HG03442 (cell line): ENCODE data around the gene DIP2C.
"Not testable (repeated sequence)": the region's sequence is repeated elsewhere in the genome, so short reads cannot be mapped to it uniquely, and the experiment has no call there.

Source experiments
- ATAC-seq: cut with Tn5 transposase; IDR thresholded peaks from one replicate; pipeline ENCODE4 v1.9.1; 2021; ENCODE audit warnings: mild to moderate bottlenecking, moderate library complexity; ENCODE audit not compliant: unreplicated experiment

The DIP2C gene

DNA sequence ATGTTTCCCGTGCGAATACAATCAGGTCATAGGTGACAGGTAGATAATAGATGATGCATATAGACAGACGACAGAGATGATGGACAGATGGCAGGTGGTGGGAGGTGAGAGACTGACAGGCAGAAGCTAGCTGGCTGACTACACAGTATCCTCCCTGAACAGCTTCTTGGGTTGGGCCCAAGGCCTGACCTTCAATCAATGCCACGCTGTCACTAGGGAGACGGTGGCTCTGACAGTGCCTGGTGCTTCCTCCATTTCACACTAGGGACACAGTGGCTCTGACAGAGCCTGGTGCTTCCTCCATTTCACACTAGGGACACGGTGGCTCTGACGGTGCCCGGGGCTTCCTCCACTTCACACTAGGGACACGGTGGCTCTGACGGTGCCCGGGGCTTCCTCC, 200.1 kb downstream of the DIP2C start:
- ATAC-seq, result no peak

- ATAC-seq, result no peak
These were observed 200.6 kb downstream of the DIP2C start for GRCh38 chr10:488933-489215.

DNA sequence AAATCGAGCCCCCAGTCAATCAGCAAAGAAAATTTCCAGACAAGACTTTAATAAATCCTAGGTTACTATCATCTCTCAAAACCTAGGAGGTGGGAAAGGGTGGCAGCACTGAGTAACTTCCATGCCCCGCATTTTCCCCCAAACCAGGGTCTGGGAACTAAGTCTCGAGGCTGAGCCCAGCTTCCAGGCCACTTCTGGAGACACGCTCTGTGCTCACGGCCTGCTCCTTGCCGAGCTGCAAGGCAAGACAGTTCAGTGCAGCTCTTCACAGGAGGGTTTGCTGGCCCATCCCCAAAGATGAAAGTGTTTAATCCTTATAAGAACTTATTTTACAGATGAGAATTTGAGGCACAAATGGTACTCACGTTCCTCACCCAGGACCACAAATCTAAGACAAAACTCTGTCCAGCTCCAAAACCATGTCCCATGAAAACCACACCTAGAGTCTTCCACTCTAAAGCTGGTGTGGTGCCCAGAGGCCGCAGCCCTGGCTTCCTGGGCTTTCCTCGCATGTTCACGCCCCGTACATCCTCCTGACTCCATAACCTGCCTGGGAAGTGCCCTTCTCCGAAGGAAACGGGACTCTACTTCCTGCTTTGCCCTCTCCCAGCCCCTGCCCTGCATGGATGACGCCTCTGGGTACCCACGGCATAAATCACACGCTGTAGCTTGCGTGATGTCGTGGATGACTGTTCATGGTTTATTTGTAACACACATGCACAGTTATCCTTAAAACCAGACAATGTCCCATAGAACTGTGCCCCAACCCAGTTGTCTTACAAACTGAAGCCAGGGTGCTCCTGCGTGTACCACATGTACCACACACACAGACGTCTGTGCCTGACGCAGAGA, 201.2 kb downstream of the DIP2C start:
- ATAC-seq, result no peak

GRCh38 chr10:486666-487322, 202.7 kb downstream of the DIP2C start:
- ATAC-seq, result no peak

DNA sequence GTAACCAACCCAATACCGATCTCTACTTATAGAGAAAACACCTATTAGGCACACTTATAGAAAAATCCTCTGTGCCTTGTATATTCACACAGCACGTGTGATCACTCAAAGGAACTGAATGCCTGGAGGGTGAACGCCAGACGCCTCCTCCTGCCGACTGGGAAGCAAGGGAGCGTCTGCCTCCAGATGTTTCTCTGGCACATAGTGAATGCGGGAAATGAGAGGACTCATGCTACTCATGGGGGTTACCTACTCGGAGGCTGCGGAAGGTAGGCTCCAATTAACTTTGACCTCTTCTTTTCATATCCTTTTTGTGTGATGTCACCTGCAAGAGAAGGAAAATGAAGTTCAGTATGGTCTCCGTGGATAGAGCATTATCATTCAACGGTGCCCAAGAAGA, 203.3 kb downstream of the DIP2C start:
- no peak for ATAC-seq

DNA sequence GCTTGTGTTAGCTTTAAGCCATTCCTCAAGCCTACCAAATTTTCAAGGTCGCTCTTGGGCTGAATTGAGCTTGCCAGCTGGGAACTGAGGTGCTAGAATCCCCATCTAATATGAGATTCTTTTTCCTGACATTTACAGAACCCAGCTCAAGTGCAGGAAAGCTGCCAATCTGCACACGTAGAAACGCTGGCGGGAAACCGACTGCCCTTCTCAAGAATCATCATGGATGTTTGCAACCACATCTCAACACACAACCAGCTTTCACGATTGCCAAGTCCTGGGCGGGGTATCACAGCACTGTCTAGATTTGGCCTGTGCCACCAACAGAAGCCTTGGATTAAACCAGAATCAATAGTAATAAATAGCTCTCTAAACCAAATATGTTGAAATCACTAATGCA, 203.7 kb downstream of the DIP2C start:
- ATAC-seq, result no peak

DNA sequence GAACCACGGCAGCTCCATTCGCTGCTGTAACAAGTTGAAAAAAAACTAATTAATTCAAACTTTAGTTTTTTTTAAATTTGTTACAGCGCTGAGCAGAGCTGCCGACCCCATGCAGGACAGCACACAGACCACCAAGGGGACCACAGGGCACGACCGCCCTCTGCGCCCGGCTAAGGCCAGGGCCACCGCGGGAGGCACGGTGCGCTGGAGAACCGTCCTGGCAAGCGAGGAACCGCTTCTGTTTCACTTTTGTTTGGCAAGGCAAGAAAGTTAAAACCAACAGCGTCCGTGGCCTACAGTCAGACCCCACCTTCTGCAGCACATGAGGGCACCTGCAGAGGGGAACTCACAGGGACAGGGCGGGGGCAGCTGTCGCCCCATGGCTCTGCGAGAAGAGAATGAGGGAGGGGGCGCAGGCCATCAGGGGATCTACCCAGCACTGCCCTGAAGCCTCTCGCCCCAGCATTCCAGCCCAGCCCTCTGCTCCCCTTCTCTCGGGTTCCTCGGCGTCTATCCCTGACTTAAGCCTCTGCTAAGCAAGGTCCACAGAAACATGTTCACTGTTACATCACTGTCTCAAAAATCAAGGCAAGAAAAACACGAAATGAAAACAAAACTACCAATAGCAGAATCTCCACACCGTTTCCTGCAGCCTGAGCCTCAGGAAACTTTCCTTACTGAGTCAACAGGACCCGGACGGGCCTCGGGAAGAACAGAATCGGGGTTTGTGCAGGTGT, 204.4 kb downstream of the DIP2C start:
- ATAC-seq, result no peak

GRCh38 chr10:484441-484924, 205.0 kb downstream of the DIP2C start:
- no peak for ATAC-seq

GRCh38 chr10:483261-483660, 206.2 kb downstream of the DIP2C start:
- ATAC-seq, result no peak

DNA sequence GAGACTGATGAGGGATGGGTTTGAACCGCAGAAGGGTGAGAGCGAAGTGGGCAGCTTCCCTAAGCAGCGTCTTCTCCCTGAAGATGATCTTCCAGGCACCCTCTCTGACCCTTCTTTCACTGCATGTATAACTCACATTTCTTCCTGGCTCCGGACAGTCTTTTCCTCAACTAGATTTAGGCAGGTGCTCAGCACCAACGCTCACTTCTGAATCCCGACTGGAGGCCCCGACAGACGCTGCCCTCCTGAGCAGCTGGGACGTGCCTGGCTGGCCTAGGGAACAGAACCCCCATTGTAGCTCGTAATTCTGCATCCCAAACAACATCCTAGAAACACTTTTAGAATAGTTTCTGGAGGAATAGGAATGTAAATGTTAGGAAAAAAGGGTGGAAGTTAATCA, 206.6 kb downstream of the DIP2C start:
- no peak for ATAC-seq

GRCh38 chr10:482051-482501, 207.4 kb downstream of the DIP2C start:
- ATAC-seq, result no peak

- no peak for ATAC-seq
These were observed 207.8 kb downstream of the DIP2C start for GRCh38 chr10:481628-482027.

DNA sequence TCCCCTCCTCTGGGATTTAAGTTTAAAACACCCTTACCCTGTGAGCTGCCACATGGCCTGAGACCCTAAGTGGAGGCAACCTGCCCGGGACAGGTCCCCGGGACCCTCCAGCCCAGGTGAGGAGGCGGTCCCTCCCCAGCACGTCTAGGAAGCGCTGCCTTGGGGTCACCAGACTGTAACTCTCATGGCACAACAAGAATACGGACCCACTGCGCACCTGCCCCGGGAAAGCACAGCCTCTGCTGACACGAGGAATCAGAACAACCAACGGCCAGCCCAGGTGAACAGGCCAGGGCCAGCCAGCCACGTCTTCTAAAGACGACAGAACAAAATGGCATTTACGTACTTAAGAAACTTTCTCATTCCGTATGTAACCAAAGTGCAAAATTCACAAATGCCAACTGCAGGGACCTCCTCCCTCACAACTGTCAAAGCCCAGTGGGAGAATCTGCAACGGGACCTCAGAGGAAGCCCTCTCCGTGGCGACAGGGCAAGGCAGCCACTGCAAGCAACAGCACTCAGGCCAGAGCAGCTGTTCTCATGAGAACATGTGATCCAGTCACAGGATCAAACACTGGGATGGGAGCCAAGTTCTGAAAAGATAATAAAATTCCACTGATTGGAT, 208.4 kb downstream of the DIP2C start:
- ATAC-seq, result no peak

- ATAC-seq, result no peak
These were observed 209.0 kb downstream of the DIP2C start for GRCh38 chr10:480498-480927.

DNA sequence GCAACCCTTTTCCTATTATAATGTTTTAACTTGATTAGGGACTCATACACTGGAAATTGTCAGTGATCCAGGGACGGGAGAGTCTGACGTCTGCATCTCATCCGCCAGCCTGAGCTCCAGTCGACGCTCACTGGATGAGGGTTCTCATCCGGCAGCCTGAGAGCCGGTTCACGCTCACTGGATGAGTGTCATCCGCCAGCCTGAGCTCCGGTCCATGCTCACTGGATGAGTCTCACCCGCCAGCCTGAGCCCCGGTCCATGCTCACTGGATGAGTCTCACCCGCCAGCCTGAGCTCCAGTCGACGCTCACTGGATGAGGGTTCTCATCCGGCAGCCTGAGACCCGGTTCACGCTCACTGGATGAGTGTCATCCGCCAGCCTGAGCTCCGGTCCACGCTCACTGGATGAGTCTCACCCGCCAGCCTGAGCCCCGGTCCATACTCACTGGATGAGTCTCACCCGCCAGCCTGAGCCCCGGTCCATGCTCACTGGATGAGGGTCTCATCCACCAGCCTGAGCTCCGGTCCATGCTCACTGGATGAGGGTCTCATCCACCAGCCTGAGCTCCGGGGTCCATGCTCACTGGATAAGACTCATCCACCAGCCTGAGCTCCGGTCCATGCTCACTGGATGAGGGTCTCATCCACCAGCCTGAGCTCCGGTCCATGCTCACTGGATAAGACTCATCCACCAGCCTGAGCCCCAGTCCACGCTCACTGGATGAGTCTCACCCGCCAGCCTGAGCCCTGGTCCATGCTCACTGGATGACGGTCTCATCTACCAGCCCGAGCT, 209.6 kb downstream of the DIP2C start:
- not testable (repeated sequence) for ATAC-seq

GRCh38 chr10:478471-479245, 210.8 kb downstream of the DIP2C start:
- no peak for ATAC-seq

DNA sequence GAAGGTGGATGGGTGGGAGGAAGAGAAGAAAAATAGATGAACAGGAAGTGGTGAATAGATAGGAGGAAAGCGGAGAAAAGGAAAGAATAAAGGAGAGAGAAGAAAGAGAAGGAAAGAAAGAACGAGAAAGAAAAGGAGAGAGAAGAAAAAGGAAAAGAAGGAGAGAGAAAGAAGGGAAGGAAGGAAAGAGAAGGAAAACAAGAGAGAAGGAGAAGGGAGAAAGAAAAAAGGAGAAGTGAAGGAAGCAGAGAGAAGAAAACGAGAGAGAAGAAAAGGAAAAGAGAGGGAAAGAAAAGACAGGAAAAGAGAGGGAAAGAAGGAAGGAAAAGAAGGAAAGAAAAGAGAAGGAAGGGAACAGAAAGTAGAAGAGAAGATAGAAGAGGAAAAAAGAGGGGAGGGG, 211.8 kb downstream of the DIP2C start:
- no peak for ATAC-seq

DNA sequence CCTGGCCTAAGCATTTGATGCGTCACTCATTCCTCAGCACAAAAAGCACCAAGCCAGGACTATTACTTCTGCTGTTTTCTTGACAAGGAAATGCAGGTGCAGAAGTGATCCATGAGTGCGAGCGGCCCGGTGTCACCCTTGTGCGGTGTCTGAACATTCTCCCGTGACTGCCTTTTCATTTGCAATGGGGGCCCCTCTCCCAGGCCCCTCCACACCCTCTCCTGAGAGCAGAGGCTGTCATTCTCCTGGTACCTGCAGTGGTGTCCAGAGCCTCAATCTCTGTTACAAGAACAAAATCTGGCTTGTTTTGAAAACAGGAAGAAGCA, 213.1 kb downstream of the DIP2C start:
- no peak for ATAC-seq

- no peak for ATAC-seq
These were observed 213.6 kb downstream of the DIP2C start for GRCh38 chr10:475709-476454.
